ENCODE data around the gene C5orf22.
"Not testable (repeated sequence)": the region's sequence is repeated elsewhere in the genome, so short reads cannot be mapped to it uniquely, and the experiment has no call there.

The C5orf22 gene

GRCh38 chr5:31569068-31569467, 37.0 kb downstream of the C5orf22 start:
- H3K4me3 ChIP-seq (ENCODE audit: low read length): no peak overlapping the region
- no peak for TF ChIP-seq ZNF274 (IDR thresholded peaks at IDR 0.05; ENCODE audit: low read depth, low read length)

- H3K4me3 ChIP-seq (ENCODE audit: low read length): no peak overlapping the region
- TF ChIP-seq ZNF274 (IDR thresholded peaks at IDR 0.05; ENCODE audit: low read depth, low read length): no peak
Observed at GRCh38 chr5:31573494-31574142, 41.5 kb downstream of the C5orf22 start.

GRCh38 chr5:31574772-31575171, 42.7 kb downstream of the C5orf22 start:
- no peak for TF ChIP-seq ZNF274 (IDR thresholded peaks at IDR 0.05; ENCODE audit: low read depth, low read length)

GRCh38 chr5:31577438-31577837, 45.3 kb downstream of the C5orf22 start:
- no peak overlapping the region for H3K4me3 ChIP-seq (ENCODE audit: low read length)

More at GRCh38 chr5:31574772-31575171, 42.7 kb downstream of the C5orf22 start:
- no peak overlapping the region for H3K4me3 ChIP-seq (ENCODE audit: low read length)

GRCh38 chr5:31579558-31579957, 47.5 kb downstream of the C5orf22 start:
- no peak overlapping the region for H3K4me3 ChIP-seq (ENCODE audit: low read length)
- TF ChIP-seq ZNF274 (IDR thresholded peaks at IDR 0.05; ENCODE audit: low read depth, low read length): no peak

More at GRCh38 chr5:31577438-31577837, 45.3 kb downstream of the C5orf22 start:
- no peak for TF ChIP-seq ZNF274 (IDR thresholded peaks at IDR 0.05; ENCODE audit: low read depth, low read length)

GRCh38 chr5:31581498-31582099, 49.5 kb downstream of the C5orf22 start:
- H3K4me3 ChIP-seq (ENCODE audit: low read length): no peak overlapping the region
- TF ChIP-seq ZNF274 (IDR thresholded peaks at IDR 0.05; ENCODE audit: low read depth, low read length): no peak

- H3K4me3 ChIP-seq (ENCODE audit: low read length): no peak overlapping the region
- no peak for TF ChIP-seq ZNF274 (IDR thresholded peaks at IDR 0.05; ENCODE audit: low read depth, low read length)
Observed at GRCh38 chr5:31583129-31583528, 51.0 kb downstream of the C5orf22 start.

GRCh38 chr5:31585166-31585894, 53.2 kb downstream of the C5orf22 start:
- no peak for TF ChIP-seq ZNF274 (IDR thresholded peaks at IDR 0.05; ENCODE audit: low read depth, low read length)
- H3K4me3 ChIP-seq (ENCODE audit: low read length): no peak overlapping the region

GRCh38 chr5:31585895-31586270, 53.8 kb downstream of the C5orf22 start:
- TF ChIP-seq ZNF274 (IDR thresholded peaks at IDR 0.05; ENCODE audit: low read depth, low read length): no peak
- no peak overlapping the region for H3K4me3 ChIP-seq (ENCODE audit: low read length)

GRCh38 chr5:31587546-31587945, 55.4 kb downstream of the C5orf22 start:
- no peak for TF ChIP-seq ZNF274 (IDR thresholded peaks at IDR 0.05; ENCODE audit: low read depth, low read length)
- no peak overlapping the region for H3K4me3 ChIP-seq (ENCODE audit: low read length)

GRCh38 chr5:31593665-31594064, 61.6 kb downstream of the C5orf22 start:
- no peak overlapping the region for H3K4me3 ChIP-seq (ENCODE audit: low read length)
- TF ChIP-seq ZNF274 (IDR thresholded peaks at IDR 0.05; ENCODE audit: low read depth, low read length): no peak

GRCh38 chr5:31596354-31596753, 64.3 kb downstream of the C5orf22 start:
- TF ChIP-seq ZNF274 (IDR thresholded peaks at IDR 0.05; ENCODE audit: low read depth, low read length): no peak
- no peak overlapping the region for H3K4me3 ChIP-seq (ENCODE audit: low read length)

GRCh38 chr5:31598640-31599611, 66.8 kb downstream of the C5orf22 start:
- no peak for TF ChIP-seq ZNF274 (IDR thresholded peaks at IDR 0.05; ENCODE audit: low read depth, low read length)
- no peak overlapping the region for H3K4me3 ChIP-seq (ENCODE audit: low read length)

- not testable (repeated sequence) for H3K4me3 ChIP-seq (ENCODE audit: low read length)
Observed at GRCh38 chr5:31602305-31602704, 70.2 kb downstream of the C5orf22 start.
